Measurements from ENCODE around the gene KCTD18.

KCTD18 gene

GRCh38 chr2:200456567-200456966 is 53.3 kb downstream of the KCTD18 start:
- TF ChIP-seq CTCF (IDR thresholded peaks at IDR 0.05; ENCODE audit: low read depth, low read length), result no peak
- no peak overlapping the region for H3K4me3 ChIP-seq (ENCODE audit: low read depth, low read length)

GRCh38 chr2:200455958-200456421 is 53.9 kb downstream of the KCTD18 start:
- TF ChIP-seq CTCF (IDR thresholded peaks at IDR 0.05; ENCODE audit: low read depth, low read length), result no peak

GRCh38 chr2:200454927-200455801 is 54.7 kb downstream of the KCTD18 start:
- no peak overlapping the region for H3K4me3 ChIP-seq (ENCODE audit: low read depth, low read length)
- no peak for TF ChIP-seq CTCF (IDR thresholded peaks at IDR 0.05; ENCODE audit: low read depth, low read length)

More at GRCh38 chr2:200455958-200456421, 53.9 kb downstream of the KCTD18 start:
- H3K4me3 ChIP-seq (ENCODE audit: low read depth, low read length), result no peak overlapping the region

GRCh38 chr2:200453853-200454534 is 55.9 kb downstream of the KCTD18 start:
- H3K4me3 ChIP-seq (ENCODE audit: low read depth, low read length), result no peak overlapping the region
- no peak for TF ChIP-seq CTCF (IDR thresholded peaks at IDR 0.05; ENCODE audit: low read depth, low read length)

- TF ChIP-seq CTCF (IDR thresholded peaks at IDR 0.05; ENCODE audit: low read depth, low read length), result no peak
- H3K4me3 ChIP-seq (ENCODE audit: low read depth, low read length), result no peak overlapping the region
Observed at GRCh38 chr2:200453142-200453852, 56.6 kb downstream of the KCTD18 start.

- no peak overlapping the region for H3K4me3 ChIP-seq (ENCODE audit: low read depth, low read length)
- TF ChIP-seq CTCF (IDR thresholded peaks at IDR 0.05; ENCODE audit: low read depth, low read length), result no peak
Observed at GRCh38 chr2:200452377-200452776, 57.5 kb downstream of the KCTD18 start.

Data from WI38 (cell line).